HEK293 (cell line): ENCODE measurements around the gene LAMA4.

Experiments
- CTCF ChIA-PET: fragments of 350-600 bp; formaldehyde crosslinking; extraction: SDS; loops from one replicate; lab custom pipeline; 2021; ENCODE audit warnings: antibody characterized with exemption; lab: Yijun Ruan, JAX
- POLR2A ChIA-PET: fragments of 300-600 bp; formaldehyde crosslinking; extraction: SDS; loops from one replicate; lab custom pipeline; 2020; ENCODE audit warnings: antibody characterized with exemption, inconsistent platforms; lab: Yijun Ruan, JAX
- H3K27ac ChIP-seq: fragments of 200-500 bp; sonication (Bioruptor generic); 2 replicates; pipeline ENCODE4 v1.5.1; 2014; ENCODE audit warnings: low read depth, low read length, control low read depth, inconsistent platforms; ENCODE audit errors: extremely low read depth
- H3K36me3 ChIP-seq, 2 experiments: fragments of 200-500 bp in 1 of 2; sonication (Bioruptor generic) in 1 of 2; 1 replicate in 1 of 2; 2 replicates in 1 of 2; pipeline ENCODE4 v1.5.1; 2014 to 2017; ENCODE audit warnings: inconsistent platforms in 2 of 2, low read length in 2 of 2; ENCODE audit not compliant: control insufficient read depth in 2 of 2, insufficient read depth in 1 of 2
- H3K4me1 ChIP-seq: fragments of 200-500 bp; sonication (Bioruptor generic); 2 replicates; pipeline ENCODE4 v1.5.1; 2014; ENCODE audit warnings: mild to moderate bottlenecking, low read length, inconsistent platforms; ENCODE audit not compliant: control insufficient read depth, insufficient read depth
- H3K4me3 ChIP-seq: 2 replicates; pipeline ENCODE4 v1.5.1; 2011; ENCODE audit warnings: low read depth, mild to moderate bottlenecking, control low read depth, low read length, moderate library complexity
- H3K9me3 ChIP-seq: fragments of 200-500 bp; sonication (Bioruptor generic); 2 replicates; pipeline ENCODE4 v1.5.1; 2014; ENCODE audit warnings: low read depth, low read length, inconsistent platforms; ENCODE audit not compliant: control insufficient read depth, insufficient read depth
- FEZF1 ChIP-seq: fragments of 450-650 bp; formaldehyde crosslinking; IDR thresholded peaks from 2 replicates; pipeline ENCODE4 v1.5.1; 2016; ENCODE audit warnings: missing biosample characterization, missing genetic modification characterization
- GFI1B ChIP-seq: fragments of 450-650 bp; formaldehyde crosslinking; IDR thresholded peaks from 2 replicates; pipeline ENCODE4 v1.5.1; 2016; ENCODE audit warnings: missing biosample characterization, missing genetic modification characterization
- IKZF3 ChIP-seq: fragments of 450-650 bp; IDR thresholded peaks from 2 replicates; pipeline ENCODE4 v1.5.0; 2018; ENCODE audit warnings: missing biosample characterization, mild to moderate bottlenecking, missing genetic modification characterization, moderate library complexity
- KLF10 ChIP-seq: fragments of 450-650 bp; IDR thresholded peaks from 2 replicates; pipeline ENCODE4 v1.5.1; 2018; ENCODE audit warnings: missing biosample characterization, mild to moderate bottlenecking, missing genetic modification characterization
- KLF7 ChIP-seq: fragments of 450-650 bp; formaldehyde crosslinking; IDR thresholded peaks from 2 replicates; pipeline ENCODE4 v1.5.1; 2016; ENCODE audit warnings: missing biosample characterization, missing genetic modification characterization, borderline replicate concordance
- MYNN ChIP-seq: fragments of 450-650 bp; formaldehyde crosslinking; IDR thresholded peaks from 2 replicates; pipeline ENCODE4 v1.5.1; 2016; ENCODE audit warnings: missing biosample characterization, missing genetic modification characterization, borderline replicate concordance
- MZF1 ChIP-seq: fragments of 450-650 bp; formaldehyde crosslinking; IDR thresholded peaks from 2 replicates; pipeline ENCODE4 v1.5.1; 2017; ENCODE audit warnings: missing biosample characterization, missing genetic modification characterization, borderline replicate concordance
- OSR2 ChIP-seq: fragments of 450-650 bp; formaldehyde crosslinking; IDR thresholded peaks from 2 replicates; pipeline ENCODE4 v1.5.1; 2016; ENCODE audit warnings: missing biosample characterization, missing genetic modification characterization
- SETDB1 ChIP-seq: IDR thresholded peaks from one replicate; pipeline ENCODE4 v1.6.1; 2017; ENCODE audit warnings: mild to moderate bottlenecking, low read length, moderate library complexity, mixed read lengths; ENCODE audit not compliant: insufficient read length
- YY1 ChIP-seq: fragments of 450-650 bp; formaldehyde crosslinking; IDR thresholded peaks from 2 replicates; pipeline ENCODE4 v1.5.1; 2018; ENCODE audit warnings: missing biosample characterization, missing genetic modification characterization
- ZFP37 ChIP-seq: fragments of 450-650 bp; formaldehyde crosslinking; IDR thresholded peaks from 2 replicates; pipeline ENCODE4 v1.5.1; 2016; ENCODE audit warnings: missing biosample characterization, missing genetic modification characterization
- ZFP41 ChIP-seq: fragments of 450-650 bp; formaldehyde crosslinking; IDR thresholded peaks from 2 replicates; pipeline ENCODE4 v1.5.1; 2016; ENCODE audit warnings: missing biosample characterization, missing genetic modification characterization, borderline replicate concordance
- ZNF214 ChIP-seq: fragments of 450-650 bp; formaldehyde crosslinking; IDR thresholded peaks from 2 replicates; pipeline ENCODE4 v1.5.1; 2017; ENCODE audit warnings: missing biosample characterization, mild to moderate bottlenecking, missing genetic modification characterization, borderline replicate concordance
- ZNF311 ChIP-seq: fragments of 450-650 bp; formaldehyde crosslinking; IDR thresholded peaks from 2 replicates; pipeline ENCODE4 v1.5.1; 2017; ENCODE audit warnings: missing biosample characterization, missing genetic modification characterization, borderline replicate concordance
- ZNF366 ChIP-seq: fragments of 450-650 bp; formaldehyde crosslinking; conservative IDR thresholded peaks from 2 replicates; pipeline ENCODE4 v1.5.1; 2016; ENCODE audit warnings: missing biosample characterization, missing genetic modification characterization
- ZNF416 ChIP-seq: fragments of 450-650 bp; formaldehyde crosslinking; IDR thresholded peaks from 2 replicates; pipeline ENCODE4 v1.5.1; 2016; ENCODE audit warnings: missing biosample characterization, missing genetic modification characterization
- ZNF423 ChIP-seq: fragments of 450-650 bp; formaldehyde crosslinking; IDR thresholded peaks from 2 replicates; pipeline ENCODE4 v1.5.1; 2016; ENCODE audit warnings: missing biosample characterization, missing genetic modification characterization
- ZNF548 ChIP-seq: fragments of 450-650 bp; formaldehyde crosslinking; IDR thresholded peaks from 2 replicates; pipeline ENCODE4 v1.5.1; 2016; ENCODE audit warnings: missing biosample characterization, missing genetic modification characterization
- ZNF555 ChIP-seq: fragments of 450-650 bp; formaldehyde crosslinking; conservative IDR thresholded peaks from 2 replicates; pipeline ENCODE4 v1.5.1; 2017; ENCODE audit warnings: missing biosample characterization, mild to moderate bottlenecking, missing genetic modification characterization, inconsistent platforms
- ZNF596 ChIP-seq: fragments of 450-650 bp; IDR thresholded peaks from 2 replicates; pipeline ENCODE4 v1.5.0; 2018; ENCODE audit warnings: missing biosample characterization, mild to moderate bottlenecking, missing genetic modification characterization, moderate library complexity
- ZNF600 ChIP-seq: fragments of 450-650 bp; formaldehyde crosslinking; IDR thresholded peaks from 2 replicates; pipeline ENCODE4 v1.5.1; 2016; ENCODE audit warnings: missing biosample characterization, missing genetic modification characterization
- ZNF660 ChIP-seq: fragments of 450-650 bp; IDR thresholded peaks from 2 replicates; pipeline ENCODE4 v1.5.1; 2018; ENCODE audit warnings: missing biosample characterization, mild to moderate bottlenecking, missing genetic modification characterization
- ZNF677 ChIP-seq: fragments of 450-650 bp; IDR thresholded peaks from 2 replicates; pipeline ENCODE4 v1.5.0; 2018; ENCODE audit warnings: missing biosample characterization, mild to moderate bottlenecking, missing genetic modification characterization, moderate library complexity
- ZNF768 ChIP-seq: fragments of 450-650 bp; formaldehyde crosslinking; IDR thresholded peaks from 2 replicates; pipeline ENCODE4 v1.5.1; 2018; ENCODE audit warnings: missing biosample characterization, mild to moderate bottlenecking, missing genetic modification characterization
- TF ChIP-seq, protein P1 (sequence below): fragments of 450-650 bp; formaldehyde crosslinking; optimal IDR thresholded peaks from 2 replicates; pipeline ENCODE3; 2016; ENCODE audit warnings: missing biosample characterization, mild to moderate bottlenecking, missing genetic modification characterization
- TF ChIP-seq, protein P2 (sequence below): fragments of 450-650 bp; formaldehyde crosslinking; IDR thresholded peaks from 2 replicates; pipeline ENCODE4 v1.5.1; 2016; ENCODE audit warnings: missing biosample characterization, missing genetic modification characterization
- TF ChIP-seq, protein P3 (sequence below): fragments of 450-650 bp; formaldehyde crosslinking; IDR thresholded peaks from 2 replicates; pipeline ENCODE4 v1.5.1; 2016; ENCODE audit warnings: missing biosample characterization, missing genetic modification characterization
- TF ChIP-seq, protein P4 (sequence below): fragments of 450-650 bp; IDR thresholded peaks from 2 replicates; pipeline ENCODE4 v1.5.1; 2018; ENCODE audit warnings: missing biosample characterization, missing genetic modification characterization
- TF ChIP-seq, protein P5 (sequence below): fragments of 450-650 bp; formaldehyde crosslinking; IDR thresholded peaks from 2 replicates; pipeline ENCODE4 v1.5.1; 2016; ENCODE audit warnings: missing biosample characterization, missing genetic modification characterization, low read depth
- TF ChIP-seq, protein P6 (sequence below): fragments of 450-650 bp; formaldehyde crosslinking; IDR thresholded peaks from 2 replicates; pipeline ENCODE4 v1.5.1; 2016; ENCODE audit warnings: missing biosample characterization, missing genetic modification characterization

LAMA4 gene

DNA sequence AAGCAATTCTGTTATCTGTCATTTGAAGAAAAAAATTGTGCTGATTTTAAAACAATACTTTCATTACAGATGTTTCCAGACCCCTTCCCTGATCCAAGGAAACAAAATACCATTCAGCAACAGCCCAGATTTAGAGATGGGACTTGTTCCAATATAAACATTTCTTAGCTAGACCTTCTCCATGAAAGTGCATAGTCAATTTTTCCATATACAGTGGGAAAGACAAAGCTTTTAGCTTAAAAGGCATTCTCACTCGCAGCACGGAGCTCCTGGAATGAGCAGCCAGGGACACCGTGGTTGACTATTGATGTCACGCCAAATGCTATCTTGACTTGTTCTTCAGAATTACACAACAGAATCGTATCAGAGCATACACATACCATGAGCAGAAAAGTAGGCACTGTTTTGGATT is 21.5 kb downstream of the LAMA4 start:
- H3K9me3 ChIP-seq, result no peaks in the 10 kb centered on the region
- peaks cover 42% of the 10 kb centered on the region for H3K4me1 ChIP-seq
- ChIA-PET POLR2A (interaction anchor here (0.6 to 4.8 kb wide), 8 partner anchors 9 to 433 kb away, joined by 3 to 32 read pairs (median 4); partner anchors contain the start of genes FAM229B, LAMA4 and TUBE1), CTCF (interaction anchor here (0.7 to 2.6 kb wide), 7 partner anchors 11 to 1283 kb away, joined by 3 to 15 read pairs (median 5); no protein-coding TSS in a partner anchor)
- no peaks in the 10 kb centered on the region for H3K36me3 ChIP-seq
- H3K4me3 ChIP-seq, result no peak overlapping the region
- peak overlapping the region; percentile 67 for H3K27ac ChIP-seq
- TF ChIP-seq KLF10 (tag by site-specific recombination), result peak; percentile 55; the same call in 1 of the 2 replicates
- peak; percentile 86 for TF ChIP-seq ZNF660 (tag by site-specific recombination)
- TF ChIP-seq ZNF600, result peak; percentile 89
- TF ChIP-seq, protein P1, sequence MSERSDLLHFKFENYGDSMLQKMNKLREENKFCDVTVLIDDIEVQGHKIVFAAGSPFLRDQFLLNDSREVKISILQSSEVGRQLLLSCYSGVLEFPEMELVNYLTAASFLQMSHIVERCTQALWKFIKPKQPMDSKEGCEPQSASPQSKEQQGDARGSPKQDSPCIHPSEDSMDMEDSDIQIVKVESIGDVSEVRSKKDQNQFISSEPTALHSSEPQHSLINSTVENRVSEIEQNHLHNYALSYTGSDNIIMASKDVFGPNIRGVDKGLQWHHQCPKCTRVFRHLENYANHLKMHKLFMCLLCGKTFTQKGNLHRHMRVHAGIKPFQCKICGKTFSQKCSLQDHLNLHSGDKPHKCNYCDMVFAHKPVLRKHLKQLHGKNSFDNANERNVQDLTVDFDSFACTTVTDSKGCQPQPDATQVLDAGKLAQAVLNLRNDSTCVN, result no peak
- peak; percentile 92 for TF ChIP-seq OSR2 (tag by site-specific recombination)
- TF ChIP-seq FEZF1, result peak; percentile 99
- TF ChIP-seq ZNF311 (tag by site-specific recombination), result no peak
- TF ChIP-seq ZNF596, result 0 out of 2 replicates have a peak, but pooled peaks have one; percentile 44
- 0 out of 2 replicates have a peak, but pooled peaks have one; percentile 55 for TF ChIP-seq MYNN (tag by site-specific recombination)
- TF ChIP-seq GFI1B, result peak; percentile 84; the same call in 1 of the 2 replicates
- no peak for TF ChIP-seq ZFP41 (tag by site-specific recombination)
- TF ChIP-seq, protein P2, sequence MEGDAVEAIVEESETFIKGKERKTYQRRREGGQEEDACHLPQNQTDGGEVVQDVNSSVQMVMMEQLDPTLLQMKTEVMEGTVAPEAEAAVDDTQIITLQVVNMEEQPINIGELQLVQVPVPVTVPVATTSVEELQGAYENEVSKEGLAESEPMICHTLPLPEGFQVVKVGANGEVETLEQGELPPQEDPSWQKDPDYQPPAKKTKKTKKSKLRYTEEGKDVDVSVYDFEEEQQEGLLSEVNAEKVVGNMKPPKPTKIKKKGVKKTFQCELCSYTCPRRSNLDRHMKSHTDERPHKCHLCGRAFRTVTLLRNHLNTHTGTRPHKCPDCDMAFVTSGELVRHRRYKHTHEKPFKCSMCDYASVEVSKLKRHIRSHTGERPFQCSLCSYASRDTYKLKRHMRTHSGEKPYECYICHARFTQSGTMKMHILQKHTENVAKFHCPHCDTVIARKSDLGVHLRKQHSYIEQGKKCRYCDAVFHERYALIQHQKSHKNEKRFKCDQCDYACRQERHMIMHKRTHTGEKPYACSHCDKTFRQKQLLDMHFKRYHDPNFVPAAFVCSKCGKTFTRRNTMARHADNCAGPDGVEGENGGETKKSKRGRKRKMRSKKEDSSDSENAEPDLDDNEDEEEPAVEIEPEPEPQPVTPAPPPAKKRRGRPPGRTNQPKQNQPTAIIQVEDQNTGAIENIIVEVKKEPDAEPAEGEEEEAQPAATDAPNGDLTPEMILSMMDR (tag by site-specific recombination), result no peak
- no peak for TF ChIP-seq ZNF677
- TF ChIP-seq, protein P3, sequence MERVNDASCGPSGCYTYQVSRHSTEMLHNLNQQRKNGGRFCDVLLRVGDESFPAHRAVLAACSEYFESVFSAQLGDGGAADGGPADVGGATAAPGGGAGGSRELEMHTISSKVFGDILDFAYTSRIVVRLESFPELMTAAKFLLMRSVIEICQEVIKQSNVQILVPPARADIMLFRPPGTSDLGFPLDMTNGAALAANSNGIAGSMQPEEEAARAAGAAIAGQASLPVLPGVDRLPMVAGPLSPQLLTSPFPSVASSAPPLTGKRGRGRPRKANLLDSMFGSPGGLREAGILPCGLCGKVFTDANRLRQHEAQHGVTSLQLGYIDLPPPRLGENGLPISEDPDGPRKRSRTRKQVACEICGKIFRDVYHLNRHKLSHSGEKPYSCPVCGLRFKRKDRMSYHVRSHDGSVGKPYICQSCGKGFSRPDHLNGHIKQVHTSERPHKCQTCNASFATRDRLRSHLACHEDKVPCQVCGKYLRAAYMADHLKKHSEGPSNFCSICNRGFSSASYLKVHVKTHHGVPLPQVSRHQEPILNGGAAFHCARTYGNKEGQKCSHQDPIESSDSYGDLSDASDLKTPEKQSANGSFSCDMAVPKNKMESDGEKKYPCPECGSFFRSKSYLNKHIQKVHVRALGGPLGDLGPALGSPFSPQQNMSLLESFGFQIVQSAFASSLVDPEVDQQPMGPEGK (tag by site-specific recombination), result peak; percentile 52
- TF ChIP-seq, protein P4, sequence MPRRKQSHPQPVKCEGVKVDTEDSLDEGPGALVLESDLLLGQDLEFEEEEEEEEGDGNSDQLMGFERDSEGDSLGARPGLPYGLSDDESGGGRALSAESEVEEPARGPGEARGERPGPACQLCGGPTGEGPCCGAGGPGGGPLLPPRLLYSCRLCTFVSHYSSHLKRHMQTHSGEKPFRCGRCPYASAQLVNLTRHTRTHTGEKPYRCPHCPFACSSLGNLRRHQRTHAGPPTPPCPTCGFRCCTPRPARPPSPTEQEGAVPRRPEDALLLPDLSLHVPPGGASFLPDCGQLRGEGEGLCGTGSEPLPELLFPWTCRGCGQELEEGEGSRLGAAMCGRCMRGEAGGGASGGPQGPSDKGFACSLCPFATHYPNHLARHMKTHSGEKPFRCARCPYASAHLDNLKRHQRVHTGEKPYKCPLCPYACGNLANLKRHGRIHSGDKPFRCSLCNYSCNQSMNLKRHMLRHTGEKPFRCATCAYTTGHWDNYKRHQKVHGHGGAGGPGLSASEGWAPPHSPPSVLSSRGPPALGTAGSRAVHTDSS (tag by site-specific recombination), result no peak
- TF ChIP-seq ZNF555 (tag by site-specific recombination), result no peak
- TF ChIP-seq MZF1 (tag by site-specific recombination), result no peak
- TF ChIP-seq YY1 (tag by site-specific recombination), result no peak
- TF ChIP-seq ZNF214 (tag by site-specific recombination), result no peak
- no peak for TF ChIP-seq KLF7
- no peak for TF ChIP-seq ZNF548 (tag by site-specific recombination)
- TF ChIP-seq ZNF423 (tag by site-specific recombination), result no peak
- no peak for TF ChIP-seq ZNF768 (tag by site-specific recombination)
- no peak for TF ChIP-seq ZFP37 (tag by site-specific recombination)
- no peak for TF ChIP-seq ZNF416 (tag by site-specific recombination)
- TF ChIP-seq, protein P5, sequence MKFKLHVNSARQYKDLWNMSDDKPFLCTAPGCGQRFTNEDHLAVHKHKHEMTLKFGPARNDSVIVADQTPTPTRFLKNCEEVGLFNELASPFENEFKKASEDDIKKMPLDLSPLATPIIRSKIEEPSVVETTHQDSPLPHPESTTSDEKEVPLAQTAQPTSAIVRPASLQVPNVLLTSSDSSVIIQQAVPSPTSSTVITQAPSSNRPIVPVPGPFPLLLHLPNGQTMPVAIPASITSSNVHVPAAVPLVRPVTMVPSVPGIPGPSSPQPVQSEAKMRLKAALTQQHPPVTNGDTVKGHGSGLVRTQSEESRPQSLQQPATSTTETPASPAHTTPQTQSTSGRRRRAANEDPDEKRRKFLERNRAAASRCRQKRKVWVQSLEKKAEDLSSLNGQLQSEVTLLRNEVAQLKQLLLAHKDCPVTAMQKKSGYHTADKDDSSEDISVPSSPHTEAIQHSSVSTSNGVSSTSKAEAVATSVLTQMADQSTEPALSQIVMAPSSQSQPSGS (tag by site-specific recombination), result no peak
- TF ChIP-seq, protein P6, sequence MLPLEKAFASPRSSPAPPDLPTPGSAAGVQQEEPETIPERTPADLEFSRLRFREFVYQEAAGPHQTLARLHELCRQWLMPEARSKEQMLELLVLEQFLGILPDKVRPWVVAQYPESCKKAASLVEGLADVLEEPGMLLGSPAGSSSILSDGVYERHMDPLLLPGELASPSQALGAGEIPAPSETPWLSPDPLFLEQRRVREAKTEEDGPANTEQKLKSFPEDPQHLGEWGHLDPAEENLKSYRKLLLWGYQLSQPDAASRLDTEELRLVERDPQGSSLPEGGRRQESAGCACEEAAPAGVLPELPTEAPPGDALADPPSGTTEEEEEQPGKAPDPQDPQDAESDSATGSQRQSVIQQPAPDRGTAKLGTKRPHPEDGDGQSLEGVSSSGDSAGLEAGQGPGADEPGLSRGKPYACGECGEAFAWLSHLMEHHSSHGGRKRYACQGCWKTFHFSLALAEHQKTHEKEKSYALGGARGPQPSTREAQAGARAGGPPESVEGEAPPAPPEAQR (tag by site-specific recombination), result no peak
- TF ChIP-seq ZNF366 (tag by site-specific recombination), result peak; percentile 63
- TF ChIP-seq SETDB1, result no peak
- TF ChIP-seq IKZF3, result peak; percentile 69
